Fibroblast of villous mesenchyme (primary cell): ENCODE measurements around the gene RPS6KA3. TPM values are rescaled to one million over a fixed set of nuclear protein-coding genes. Genes with fewer than 3 reads are reported as not detected.
"Not testable (repeated sequence)": the region's sequence is repeated elsewhere in the genome, so short reads cannot be mapped to it uniquely, and the experiment has no call there.

Source experiments
- DNase-seq: peaks from one replicate; pipeline ENCODE4 v3.0.0-alpha.2; 2010; ENCODE audit warnings: low read depth
- H3K4me3 ChIP-seq: 2 replicates; pipeline ENCODE4 v1.5.1; 2011; ENCODE audit warnings: low read depth, mild to moderate bottlenecking, low read length
- total RNA-seq: library from RNA; depleted of rRNA; stranded (reverse); fragments of >200 nt; gene quantifications from 2 replicates; pipeline ENCODE4 v1.2.3, GENCODE V29; 2012
- TF ChIP-seq, protein P1 (sequence below): IDR thresholded peaks from 2 replicates; pipeline ENCODE4 v1.5.1; 2012; ENCODE audit warnings: low read depth, mild to moderate bottlenecking, low read length; ENCODE audit not compliant: insufficient read depth

The RPS6KA3 gene
- total RNA-seq, 1 donor = 53.5 TPM

DNA sequence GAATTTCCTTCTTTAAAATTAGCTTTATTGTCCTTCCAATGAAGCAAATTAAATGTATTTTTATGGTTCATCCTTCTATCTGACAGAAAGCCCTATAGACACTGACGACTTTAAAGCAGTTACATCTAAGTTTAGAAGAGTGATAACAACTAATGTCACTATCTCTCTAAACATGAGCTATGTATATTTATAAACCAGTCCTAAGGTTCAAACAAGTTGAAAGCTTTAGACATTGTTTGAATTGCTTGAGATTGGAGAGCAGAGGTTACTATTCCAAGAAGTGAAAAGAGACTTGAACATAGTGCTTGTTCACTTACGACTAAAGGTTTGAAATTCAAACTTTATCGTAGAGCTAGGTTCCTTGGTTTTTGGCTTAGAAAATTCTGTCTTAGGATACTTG, 94.8 kb downstream of the RPS6KA3 start:
- TF ChIP-seq, protein P1, sequence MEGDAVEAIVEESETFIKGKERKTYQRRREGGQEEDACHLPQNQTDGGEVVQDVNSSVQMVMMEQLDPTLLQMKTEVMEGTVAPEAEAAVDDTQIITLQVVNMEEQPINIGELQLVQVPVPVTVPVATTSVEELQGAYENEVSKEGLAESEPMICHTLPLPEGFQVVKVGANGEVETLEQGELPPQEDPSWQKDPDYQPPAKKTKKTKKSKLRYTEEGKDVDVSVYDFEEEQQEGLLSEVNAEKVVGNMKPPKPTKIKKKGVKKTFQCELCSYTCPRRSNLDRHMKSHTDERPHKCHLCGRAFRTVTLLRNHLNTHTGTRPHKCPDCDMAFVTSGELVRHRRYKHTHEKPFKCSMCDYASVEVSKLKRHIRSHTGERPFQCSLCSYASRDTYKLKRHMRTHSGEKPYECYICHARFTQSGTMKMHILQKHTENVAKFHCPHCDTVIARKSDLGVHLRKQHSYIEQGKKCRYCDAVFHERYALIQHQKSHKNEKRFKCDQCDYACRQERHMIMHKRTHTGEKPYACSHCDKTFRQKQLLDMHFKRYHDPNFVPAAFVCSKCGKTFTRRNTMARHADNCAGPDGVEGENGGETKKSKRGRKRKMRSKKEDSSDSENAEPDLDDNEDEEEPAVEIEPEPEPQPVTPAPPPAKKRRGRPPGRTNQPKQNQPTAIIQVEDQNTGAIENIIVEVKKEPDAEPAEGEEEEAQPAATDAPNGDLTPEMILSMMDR = no peak
- H3K4me3 ChIP-seq = no peak overlapping the region
- DNase-seq = no peak

DNA sequence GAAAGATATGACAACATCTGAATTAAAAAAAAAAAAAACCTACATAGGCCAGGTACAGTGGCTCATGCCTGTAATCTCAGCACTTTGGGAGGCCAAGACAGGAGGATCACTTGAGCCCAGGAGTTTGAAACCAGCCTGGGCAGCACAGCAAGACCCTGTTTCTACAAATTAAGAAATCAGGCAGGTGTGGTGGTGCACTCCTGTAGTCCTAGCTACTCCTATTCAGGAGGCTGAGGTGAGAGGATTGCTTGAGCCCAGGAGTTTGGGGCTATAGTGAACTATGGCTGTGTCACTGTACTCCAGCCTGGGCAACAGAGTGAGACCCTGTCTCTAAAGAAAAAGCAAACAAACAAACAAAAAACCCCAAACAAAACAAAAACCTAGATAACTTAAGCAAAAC, 104.2 kb downstream of the RPS6KA3 start:
- H3K4me3 ChIP-seq, DNase-seq: not testable (repeated sequence)

DNA sequence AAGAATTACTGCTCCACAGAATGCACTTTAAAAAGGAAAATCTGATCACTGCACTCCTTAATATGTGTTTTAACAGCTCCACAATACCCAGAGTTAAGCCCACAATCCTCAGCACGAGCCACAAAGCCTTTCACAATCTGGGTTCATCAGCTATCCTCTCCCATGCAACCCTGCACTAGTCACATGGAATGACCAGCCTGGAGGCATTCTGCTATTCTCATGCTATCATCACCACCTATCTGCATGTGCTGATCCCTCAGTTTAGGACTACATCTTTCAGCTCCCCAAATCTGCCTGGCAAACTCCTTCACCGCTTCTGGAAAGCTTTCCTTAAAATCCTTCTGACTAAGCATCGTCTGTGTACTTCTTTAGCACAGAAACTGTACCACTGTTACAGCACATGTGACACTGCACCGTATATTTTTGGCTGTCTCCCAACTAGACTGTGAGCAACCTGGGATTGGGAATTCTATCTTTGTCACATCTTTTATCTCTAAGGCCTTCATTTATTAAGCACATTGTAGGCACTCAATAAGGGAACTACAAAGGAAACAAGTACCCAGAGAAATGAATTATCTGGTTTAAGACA, 106.8 kb downstream of the RPS6KA3 start:
- TF ChIP-seq, protein P1 = no peak
- no peak overlapping the region for H3K4me3 ChIP-seq
- DNase-seq = no peak

DNA sequence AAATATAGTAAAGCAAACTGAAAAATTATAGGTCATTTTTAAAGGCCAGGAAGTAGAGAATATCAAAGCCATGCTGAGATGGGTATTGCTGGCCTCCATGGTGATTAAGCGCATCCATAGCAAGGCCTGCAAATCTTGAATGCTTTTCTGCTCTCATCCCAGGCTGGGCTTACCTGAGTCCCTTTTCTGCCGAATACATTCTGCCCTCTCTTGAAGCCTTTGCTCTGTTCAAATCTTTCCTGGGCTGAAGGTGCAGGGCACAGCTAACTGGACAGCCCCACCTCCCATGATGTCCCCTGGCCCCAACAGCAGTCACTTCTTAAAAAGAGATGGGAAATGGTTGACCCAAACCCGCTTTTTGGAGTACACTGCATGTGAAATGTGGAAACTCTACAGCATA, 115.0 kb downstream of the RPS6KA3 start:
- no peak for DNase-seq
- TF ChIP-seq, protein P1 = no peak
- H3K4me3 ChIP-seq = no peak overlapping the region

DNA sequence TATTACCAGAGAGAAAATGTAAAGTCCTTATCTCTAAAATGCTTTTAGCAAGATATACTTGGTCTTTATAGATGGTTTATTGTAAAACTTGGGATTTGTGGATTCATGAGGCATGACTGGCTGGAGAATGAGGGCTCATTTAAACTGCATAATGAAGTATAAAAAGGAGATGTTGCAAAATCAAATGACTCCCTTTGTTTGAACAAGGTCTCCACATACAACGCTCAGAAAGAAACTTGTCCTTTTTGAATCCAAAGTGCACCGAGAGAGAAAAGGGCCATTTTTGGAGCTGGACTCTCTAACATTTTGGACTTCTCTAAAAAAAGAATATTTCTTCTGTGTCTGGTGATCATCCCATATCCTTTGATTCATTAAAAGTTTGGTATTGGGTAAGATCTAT, 117.4 kb downstream of the RPS6KA3 start:
- H3K4me3 ChIP-seq = no peak overlapping the region
- no peak for DNase-seq
- TF ChIP-seq, protein P1 = no peak

DNA sequence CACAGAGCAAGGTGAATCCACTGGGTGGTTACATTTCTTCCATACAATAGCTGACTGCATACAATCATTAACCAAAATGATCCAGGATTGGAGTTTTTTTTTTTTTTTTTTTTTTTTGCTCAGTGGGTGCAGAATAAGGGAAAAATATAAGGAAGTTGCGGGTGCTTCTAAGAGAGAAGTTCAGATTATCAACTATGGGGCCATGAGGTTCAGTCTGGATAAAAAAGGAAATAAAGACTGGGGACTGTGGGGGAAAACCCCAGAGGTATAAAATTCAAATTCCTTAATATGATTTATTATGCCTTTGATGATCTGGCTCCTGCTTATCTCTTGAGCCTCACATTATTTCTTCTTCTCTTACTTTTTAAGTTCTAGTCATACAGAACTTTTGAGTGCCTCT, 119.1 kb downstream of the RPS6KA3 start:
- DNase-seq = no peak
- H3K4me3 ChIP-seq = no peak overlapping the region
- TF ChIP-seq, protein P1 = no peak

DNA sequence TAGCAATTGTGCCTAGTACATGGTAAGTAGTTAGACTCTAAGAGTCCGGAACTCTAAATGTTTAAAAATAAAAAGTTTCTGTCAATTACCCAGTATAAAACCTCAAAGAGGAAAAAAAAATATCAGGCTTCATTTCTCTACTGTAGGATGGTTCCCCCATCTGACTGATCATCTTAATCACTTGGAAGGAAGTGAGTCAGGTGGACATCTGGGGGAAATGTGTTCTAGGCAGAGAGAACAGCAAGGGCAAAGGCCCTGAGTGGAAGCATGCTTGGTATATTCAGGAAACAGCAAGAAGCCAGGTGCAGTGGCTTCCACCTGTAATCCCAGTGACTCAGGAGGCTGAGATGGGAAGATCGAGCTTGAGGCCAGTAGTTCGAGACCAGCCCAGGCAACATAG, 122.2 kb downstream of the RPS6KA3 start:
- peak; percentile 13 for DNase-seq
- TF ChIP-seq, protein P1 = no peak
- no peak overlapping the region for H3K4me3 ChIP-seq
